ENCODE data around the gene AZU1.
"Not testable (repeated sequence)": the region's sequence is repeated elsewhere in the genome, so short reads cannot be mapped to it uniquely, and the experiment has no call there.

Gene AZU1

DNA sequence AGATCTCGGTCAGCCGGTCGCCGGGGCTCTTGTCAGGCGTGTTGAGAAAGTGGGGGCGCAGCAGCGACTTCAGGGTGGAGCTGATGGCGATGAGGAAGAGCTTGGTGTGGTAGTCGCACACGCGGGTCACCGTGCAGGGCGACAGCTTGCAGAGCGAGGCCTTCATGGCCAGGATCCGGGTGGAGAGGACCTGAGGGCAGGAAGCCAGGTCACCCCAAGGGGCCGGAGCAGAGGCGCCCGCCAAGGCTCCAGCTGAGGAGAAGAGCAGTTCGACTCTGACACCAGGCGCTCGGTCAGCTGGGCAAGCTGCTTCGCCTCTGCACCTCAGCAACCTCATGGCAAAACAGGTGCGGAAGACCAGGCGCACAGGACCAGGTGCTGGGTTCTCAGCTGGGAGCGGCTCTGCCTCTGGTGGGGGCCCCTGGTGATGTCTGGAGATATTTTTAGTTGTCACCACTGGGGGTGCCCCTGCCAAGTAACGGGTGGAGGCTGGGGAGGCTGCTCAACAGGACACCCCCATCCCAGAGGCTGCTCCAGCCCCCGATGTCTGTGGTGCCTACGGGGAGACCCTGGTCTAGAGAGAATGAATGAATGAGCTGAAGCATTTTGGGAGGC lies 47.7 kb downstream of the AZU1 start:
- DNase-seq: no peak

DNA sequence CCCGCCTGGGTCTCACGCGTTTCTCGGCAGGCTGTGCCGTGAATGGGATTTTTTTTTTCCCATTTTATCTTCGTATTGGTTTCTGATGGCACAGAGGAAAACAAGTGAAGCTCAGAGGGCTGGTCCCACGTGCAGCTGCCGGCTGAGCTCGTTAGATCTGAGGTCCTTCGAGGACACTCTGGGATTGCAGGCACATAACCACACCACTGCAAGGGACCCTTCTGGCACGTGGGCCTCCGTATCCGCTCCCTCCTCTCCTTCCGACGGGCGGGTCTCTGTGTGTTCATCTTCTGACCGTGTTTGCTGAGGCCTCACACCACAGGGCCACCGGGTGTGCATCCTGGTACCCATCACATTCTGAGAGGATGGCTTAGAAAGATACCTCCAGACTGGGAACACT lies 48.5 kb downstream of the AZU1 start:
- DNase-seq: no peak

DNA sequence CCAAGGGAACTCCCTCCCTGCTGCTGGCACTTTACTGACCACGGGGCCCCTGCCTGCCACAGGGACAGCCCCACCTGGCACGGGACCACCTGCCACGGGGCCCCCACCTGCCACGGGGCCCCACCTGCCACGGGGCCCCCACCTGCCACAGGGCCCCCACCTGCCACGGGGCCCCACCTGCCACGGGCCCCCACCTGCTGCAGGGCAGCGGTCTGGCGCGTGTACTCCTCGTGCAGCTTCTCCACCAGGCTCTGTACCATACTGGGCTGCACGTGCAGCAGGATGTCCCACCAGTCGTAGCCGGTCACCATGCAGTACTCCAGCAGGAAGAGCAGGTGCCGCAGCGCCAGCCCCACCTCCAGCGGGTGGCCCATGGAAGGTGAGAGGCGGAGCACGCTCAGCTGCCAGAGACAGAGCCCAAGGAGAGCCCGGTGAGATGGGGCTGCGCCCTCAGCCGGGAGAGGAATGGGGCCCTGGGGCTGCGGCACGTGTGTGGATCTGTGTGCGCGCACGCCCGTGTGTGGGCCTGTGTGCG lies 49.2 kb downstream of the AZU1 start:
- no peak for DNase-seq

DNA sequence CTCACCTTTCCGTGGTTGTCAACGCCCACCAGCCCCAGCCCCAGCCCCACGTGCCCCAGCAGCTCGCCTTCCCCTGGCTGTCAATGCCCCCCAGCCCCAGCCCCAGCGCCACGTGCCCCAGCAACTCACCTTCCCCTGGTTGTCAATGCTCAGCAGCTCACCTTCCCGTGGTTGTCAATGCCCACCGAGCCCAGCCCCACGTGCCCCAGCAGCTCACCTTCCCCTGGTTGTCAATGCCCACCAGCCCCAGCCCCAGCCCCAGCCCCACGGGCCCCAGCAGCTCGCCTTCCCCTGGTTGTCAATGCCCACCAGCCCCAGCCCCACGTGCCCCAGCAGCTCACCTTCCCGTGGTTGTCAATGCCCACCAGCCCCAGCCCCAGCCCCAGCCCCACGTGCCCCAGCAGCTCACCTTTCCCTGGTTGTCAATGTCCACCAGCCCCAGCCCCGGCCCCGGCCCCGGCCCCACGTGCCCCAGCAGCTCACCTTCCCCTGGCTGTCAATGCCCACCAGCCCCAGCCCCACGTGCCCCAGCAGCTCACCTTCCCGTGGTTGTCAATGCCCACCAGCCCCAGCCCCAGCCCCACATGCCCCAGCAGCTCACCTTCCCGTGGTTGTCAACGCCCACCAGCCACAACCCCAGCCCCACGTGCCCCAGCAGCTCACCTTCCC lies 50.5 kb downstream of the AZU1 start:
- not testable (repeated sequence) for DNase-seq

DNA sequence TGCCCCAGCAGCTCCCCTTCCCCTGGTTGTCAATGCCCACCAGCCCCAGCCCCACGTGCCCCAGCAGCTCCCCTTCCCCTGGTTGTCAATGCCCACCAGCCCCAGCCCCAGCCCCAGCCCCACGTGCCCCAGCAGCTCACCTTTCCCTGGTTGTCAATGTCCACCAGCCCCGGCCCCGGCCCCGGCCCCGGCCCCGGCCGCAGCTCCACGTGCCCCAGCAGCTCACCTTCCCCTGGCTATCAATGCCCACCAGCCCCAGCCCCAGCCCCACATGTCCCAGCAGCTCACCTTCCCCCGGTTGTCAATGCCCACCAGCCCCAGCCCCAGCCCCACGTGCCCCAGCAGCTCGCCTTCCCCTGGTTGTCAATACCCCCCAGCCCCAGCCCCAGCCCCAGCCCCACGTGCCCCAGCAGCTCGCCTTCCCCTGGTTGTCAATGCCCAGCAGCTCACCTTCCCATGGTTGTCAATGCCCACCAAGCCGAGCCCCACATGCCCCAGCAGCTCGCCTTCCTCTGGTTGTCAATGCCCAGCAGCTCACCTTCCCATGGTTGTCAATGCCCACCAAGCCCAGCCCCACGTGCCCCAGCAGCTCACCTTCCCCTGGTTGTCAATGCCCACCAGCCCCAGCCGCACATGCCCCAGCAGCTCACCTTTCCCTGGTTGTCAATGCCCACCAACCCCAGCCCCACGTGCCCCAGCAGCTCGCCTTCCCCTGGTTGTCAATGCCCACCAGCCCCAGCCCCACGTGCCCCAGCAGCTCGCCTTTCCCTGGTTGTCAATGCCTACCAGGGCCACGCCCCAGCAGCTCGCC lies 51.3 kb downstream of the AZU1 start:
- DNase-seq: not testable (repeated sequence)

DNA sequence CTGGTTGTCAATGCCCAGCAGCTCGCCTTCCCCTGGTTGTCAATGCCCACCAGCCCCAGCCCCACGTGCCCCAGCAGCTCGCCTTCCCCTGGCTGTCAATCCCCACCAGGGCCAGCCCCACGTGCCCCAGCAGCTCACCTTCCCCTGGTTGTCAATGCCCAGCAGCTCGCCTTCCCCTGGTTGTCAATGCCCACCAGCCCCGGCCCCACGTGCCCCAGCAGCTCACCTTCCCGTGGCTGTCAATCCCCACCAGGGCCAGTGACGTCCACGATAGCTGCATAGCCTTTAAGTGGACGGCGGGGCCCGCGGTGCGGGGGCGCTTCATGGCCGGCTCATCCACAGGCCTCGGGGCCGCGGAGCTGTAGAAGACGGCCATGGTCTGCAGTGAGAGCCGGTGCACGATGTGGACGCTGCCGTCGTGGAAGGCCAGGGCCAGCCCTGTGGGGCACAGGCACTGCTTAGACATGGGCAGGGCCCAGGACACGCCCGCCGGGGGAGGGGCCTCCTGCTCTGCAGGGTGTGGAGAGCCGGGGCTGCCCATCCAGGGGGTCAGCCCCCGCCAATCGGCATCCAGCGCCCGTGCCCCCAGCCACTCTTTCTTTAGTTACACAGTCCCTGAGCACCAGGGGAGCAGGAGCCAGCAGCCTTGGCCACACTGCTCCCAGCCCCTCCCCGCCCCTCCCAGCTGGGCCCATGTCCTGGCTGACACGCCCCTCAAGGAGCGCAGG lies 52.2 kb downstream of the AZU1 start:
- DNase-seq: no peak

Measured in NCI-H774 (cell line).